T-helper 22 cell (primary cell): Measurements from ENCODE around the gene MAGI2.

Experiments
- DNase-seq: peaks from one replicate; pipeline ENCODE4 v3.0.0-alpha.2; 2020; ENCODE audit warnings: low read depth

The MAGI2 gene

DNA sequence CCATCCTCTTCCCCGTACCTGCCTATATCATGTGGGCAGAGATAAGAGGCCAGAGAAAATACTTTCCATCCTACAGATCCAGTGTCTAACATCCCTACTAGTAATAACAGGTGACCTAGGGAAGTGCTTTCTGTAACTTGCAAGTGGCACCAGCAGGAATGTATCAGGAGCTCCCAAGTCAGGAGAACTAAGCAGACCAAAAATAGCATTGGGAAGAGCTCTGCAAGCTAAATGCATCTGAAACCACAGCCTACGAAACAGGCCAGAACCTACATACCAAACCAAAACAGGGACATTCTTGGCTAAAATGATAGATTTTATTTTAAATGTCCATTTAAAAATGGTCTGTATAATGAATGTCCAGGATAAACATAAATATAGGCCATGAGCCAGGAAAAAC is 974.1 kb downstream of the MAGI2 start:
- no peak for DNase-seq

DNA sequence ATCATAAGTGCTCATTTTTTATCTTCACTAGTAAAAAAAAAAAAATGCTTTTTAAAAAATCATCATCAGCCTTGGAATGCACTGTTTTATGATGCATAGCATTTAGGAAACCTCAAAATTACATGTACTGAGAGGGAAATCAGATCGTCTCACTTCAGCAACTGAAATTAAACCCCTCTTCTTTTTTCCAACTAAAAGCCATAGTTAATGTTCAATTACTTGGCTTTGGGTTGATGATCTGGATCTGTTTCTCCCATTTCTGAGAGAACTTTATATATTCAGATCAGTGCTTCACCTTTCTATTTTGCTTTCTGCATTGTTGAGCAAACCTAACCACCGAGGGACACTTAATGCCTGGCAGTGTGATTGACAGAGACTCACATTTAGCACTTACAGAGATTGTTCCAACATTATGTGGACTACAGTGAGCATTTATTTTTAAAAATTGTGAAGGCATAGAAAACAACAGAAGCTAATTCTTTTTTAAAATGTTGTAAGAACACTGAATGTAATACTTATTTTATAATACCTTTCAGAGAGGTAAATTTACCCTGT is 976.5 kb downstream of the MAGI2 start:
- no peak for DNase-seq

DNA sequence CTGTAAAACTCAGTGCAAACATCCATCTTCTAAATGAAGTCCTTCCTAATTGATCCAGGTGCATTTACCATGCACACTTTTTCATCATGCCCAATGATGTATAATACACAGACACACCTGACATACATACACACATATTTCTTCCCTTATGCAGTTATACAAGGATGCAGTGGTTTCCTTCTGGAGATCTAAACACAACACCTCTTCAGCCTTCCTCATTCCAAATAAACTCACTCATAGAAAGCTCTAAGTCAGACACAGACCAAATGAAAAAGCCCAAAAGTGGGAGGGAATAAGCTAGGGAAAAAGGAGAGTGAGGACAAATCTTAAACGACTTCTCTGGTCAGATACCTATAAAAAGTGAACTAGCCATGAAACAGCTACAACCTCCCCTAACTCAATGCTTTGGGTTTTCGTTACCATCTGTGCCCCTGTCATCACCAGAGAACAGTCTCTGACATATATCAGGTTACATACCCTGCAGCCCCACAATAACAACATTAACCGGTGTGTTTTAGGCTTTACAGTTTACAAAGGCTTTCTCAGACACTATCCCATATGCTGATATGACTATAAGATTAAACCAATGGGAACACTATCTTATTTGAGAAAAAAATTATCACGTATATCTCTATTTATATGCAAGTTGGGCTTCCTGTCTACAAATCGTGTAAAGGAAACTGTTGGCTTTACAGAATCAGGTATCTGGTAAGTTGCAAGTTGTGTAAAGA is 979.7 kb downstream of the MAGI2 start:
- DNase-seq, result no peak

DNA sequence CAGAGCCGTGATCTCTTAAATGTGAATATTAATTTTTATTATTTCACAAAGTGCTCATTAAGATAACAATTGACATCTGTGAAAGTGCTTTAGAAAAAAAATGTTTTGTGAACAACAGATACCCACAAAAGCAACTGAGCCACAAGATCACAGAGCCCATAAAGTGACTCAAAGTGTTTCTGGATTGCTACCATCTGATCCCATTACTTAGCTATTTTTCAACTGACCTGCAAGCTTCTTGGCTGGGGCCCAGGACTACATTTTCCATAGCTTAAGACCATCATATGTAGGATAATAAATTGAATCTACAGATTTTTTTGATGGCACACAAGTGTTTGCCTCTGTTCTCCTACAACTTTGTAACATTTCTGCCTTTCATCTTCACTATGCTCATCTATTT is 980.4 kb downstream of the MAGI2 start:
- DNase-seq, result no peak

DNA sequence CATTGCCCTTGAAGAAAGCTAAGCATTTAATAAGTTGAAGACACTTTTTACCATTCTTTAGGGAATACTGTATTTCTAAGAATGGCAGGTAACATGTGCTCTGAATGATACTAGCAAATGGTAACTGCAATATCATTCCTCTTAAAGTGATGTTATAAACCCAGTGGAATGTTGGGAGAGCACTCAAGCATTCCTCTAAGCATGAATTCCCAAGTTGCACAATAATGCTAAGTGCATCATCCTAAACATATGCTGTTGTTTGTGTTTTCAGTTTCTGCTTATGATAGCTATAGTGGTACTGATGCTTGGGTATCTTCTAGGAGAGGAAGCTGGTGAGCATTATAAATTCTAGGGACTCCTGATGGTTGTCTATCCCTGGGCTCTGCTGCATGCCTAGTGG is 980.9 kb downstream of the MAGI2 start:
- no peak for DNase-seq

DNA sequence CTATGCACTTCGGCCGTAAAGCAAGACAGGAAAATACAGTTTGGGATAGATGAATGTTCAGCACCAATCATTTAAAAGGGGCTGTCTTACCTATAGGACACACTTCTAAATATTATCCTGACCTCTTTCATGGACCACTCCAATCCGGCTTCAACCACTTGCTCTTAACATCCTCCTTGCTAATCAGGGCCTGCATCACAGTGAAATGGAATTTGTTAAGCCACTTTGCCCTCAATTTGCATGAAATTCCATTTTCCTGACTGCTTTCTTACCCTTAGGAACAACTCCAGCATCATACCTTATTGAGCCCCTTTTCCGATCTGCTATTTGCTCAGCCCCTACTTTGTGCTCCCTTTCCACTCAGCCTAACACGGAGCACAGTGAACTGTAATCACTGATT is 987.6 kb downstream of the MAGI2 start:
- DNase-seq, result no peak

DNA sequence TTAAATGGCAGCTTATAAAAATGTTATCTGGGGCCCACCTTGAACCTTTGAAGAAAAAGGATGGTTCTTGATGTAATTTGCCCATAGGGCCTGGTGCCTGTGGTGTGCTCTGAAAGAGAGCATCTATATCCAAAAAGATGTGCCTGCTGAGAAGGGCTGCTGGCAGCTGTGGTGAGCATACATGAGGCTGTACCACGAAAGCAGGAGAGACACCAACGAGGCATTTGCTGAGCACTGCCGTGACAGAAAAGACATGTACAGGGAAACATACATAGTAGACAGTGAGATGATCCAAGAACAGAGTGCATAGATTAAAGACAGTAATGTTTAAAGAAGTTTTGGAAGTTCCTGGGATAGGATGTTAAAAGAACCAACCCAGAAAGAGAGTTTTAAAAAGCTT is 990.4 kb downstream of the MAGI2 start:
- no peak for DNase-seq

DNA sequence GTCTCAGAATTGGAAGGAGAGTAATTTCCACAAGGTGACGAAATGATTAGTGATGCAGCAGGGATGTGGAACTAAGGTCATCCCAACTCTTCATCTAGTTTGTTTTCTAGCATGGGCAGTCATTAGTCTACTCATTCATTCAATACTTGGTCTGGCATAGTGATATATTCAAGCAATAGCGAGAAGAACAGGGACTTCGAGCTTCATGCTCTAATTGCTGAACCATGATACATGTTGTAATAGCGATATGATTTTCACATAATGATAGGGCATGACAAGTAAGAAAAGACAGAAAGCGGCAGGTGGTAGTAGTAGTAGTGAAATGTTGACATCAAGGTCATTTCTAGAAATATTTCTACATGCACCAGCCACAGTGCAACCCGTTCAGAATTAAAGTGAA is 1002.8 kb downstream of the MAGI2 start:
- DNase-seq, result no peak

DNA sequence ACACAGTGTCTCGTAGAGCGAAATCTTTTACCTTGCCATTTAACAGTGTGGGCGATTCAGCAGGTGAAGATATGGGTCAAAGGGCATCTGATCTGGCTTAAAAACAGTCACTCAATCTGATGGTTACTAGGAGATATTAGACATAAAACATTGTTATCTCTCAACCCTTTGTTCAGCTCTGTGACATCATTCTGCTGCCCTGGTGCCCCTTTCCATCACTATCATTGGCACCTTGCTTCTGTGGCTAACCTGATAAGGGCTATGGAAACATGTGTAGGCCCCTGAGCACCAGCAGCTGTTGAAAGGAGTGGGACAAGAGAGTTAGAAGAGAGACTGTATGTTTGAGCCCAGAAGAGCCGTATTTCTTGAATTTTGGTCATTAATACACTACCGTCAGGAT is 1004.6 kb downstream of the MAGI2 start:
- DNase-seq, result no peak

DNA sequence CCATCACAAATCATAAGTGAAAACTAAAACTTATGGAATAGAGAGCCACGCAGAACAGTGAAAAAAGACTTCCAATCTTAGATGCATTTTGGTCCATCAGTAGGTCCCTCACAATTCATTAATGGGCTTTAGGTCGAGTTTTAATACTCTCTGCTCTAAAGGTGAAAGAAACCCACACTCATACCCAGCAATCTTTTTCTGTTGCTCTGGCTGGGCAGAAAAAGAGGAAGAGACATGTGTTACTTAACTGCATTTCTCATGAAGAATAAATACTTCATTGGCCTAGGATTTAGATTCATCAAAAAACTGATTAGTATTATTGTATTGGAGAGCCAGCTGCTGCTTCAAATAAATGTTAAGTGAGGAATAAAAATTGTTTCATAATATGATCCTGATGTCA is 1009.2 kb downstream of the MAGI2 start:
- DNase-seq, result no peak

DNA sequence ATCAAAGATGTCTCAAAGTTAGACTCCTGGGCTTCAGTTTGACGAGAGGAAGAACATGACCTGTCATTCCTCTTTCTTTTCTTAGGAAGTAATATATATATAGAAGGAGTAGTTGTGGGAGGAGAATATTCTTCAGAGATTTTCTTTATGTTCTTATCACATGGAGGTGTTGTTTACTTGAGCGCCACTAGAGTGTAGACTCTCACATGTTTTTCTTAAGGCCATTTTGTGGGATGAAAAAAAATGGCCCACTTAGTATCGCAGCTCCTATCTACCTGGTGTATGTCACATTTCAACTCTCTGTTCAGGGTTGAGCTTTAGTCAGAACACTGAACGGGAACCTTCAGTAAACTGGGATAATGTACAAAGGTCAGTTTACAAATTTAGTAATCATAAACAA is 1009.7 kb downstream of the MAGI2 start:
- no peak for DNase-seq

DNA sequence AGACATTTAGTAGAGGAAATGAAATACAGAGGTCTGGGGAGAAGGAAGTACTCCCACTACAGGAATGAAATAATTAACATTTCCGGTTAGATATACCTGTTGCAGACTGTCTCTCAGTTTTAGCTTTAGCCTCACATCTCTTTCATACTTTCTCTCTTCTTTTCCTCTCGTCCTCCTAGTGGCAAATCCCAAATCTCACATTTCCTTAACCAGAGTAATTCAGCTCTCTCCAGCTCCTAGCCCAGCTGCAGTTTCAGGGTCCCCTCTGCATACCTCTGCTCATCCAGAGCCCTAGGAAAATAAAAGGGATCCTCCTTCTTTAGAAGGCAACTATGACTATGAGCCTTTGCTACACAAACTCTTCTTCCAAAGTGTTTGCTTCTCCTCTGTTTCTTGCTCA is 1011.7 kb downstream of the MAGI2 start:
- DNase-seq, result no peak

DNA sequence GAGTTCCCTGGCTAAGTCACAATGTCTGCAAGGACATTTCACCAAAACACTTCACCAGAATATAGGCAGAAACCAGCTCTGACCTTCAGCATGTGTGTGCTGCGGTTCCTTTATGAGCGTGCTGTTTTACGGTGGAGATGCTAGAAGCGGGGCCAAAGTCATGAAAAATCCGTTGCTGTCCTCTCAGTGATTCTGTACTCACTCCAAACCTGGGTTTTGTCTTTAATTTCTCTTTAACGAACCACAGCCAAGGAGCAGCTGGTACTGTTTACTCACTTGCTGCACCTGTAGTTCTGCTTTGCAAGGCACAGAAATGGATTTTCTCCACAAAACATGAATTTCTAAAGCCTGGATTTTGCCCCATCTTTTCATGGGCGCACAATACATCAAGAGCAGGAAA is 1015.0 kb downstream of the MAGI2 start:
- no peak for DNase-seq

DNA sequence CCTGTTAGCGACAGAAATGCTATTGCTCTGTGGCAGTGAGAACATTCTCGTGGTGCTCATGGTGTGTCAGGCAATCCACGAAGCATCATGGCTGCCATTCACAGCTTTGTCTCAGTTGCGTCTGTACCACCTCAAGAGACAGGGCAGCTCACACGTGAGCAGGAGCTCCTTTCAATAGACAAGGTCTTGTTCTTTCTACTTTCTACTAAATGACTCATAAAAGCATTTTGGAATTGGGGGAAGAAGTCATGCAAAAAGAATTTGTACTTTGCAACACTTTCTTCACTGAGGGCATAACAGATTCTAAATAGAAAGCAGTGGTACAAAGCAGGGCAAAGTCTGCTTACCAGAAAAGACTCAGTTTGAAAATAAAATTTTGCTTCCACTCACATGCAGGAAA is 1016.3 kb downstream of the MAGI2 start:
- DNase-seq, result no peak

DNA sequence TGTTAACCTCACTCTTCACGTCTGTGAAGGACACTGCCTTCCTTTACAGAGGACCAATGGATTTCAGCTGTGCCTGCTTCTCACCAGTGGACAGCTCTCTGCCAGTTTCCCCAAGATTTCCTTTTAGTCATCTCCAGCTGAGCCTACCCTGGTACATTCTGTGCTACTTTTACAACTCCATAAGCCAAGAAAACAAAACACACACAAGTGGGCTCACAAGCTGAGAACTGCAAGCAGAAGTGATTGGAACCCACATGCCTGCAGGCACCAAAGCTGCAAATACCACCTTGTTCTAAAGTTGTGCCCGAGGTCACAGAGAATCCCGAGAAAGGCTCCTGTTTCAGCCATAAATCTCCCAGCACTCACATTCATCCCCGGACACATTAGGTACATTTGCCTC is 1018.1 kb downstream of the MAGI2 start:
- DNase-seq, result no peak

DNA sequence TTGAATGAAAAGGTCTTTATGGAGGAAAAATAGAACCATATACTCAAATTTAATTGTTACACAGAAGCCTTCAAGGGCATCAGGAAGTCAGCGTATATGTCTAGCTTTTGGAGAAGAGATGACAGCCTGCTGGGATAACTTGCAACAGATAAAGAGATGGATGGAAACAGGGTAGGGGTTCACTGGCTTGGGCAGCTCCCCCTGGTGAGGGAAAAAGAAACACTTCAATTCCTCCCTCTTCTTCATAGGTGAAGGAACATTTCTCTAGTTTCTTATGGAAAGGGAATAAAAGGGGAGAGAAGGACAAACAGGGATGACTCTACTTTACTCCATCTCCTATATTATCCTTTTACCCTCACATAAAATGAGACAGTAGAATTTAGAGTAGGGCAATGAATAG is 1019.2 kb downstream of the MAGI2 start:
- DNase-seq, result no peak

DNA sequence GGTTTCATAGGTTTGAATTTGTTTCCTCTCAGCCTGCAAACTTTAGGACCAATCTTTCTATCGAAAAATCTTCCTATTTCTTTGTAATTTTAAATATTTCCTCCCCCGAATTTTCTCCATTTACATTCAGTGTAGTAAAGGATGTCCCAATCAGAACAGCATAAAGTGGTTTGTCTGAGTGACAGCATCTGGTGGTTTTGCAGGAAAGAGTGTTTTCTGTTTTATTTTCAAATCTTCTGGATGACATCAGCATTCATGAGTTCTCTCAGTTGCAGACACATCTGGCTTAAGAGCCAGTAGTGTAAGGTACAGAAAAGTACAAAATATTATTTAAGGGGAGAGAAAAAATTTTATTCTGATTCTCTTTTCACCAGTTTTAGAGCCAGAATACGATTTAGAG is 1020.0 kb downstream of the MAGI2 start:
- no peak for DNase-seq

DNA sequence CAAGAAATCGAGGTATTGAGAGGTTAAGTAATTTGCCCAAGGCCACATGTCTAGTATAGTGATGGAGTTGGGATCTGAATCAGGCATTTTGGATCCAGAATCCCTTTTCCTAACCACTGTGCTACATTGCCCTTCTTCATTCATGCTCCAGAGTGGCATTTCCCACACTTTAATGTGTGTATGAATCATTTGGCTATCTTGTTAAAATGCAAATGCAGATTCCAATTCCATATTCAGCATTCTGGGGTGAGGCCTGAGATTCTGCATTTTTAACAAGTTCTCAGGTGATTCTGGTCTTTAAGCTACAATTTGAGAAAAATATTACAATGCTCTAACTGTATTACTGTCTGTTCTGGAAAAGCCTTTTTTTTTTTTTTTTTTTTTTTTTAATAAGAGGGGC is 1023.6 kb downstream of the MAGI2 start:
- no peak for DNase-seq

DNA sequence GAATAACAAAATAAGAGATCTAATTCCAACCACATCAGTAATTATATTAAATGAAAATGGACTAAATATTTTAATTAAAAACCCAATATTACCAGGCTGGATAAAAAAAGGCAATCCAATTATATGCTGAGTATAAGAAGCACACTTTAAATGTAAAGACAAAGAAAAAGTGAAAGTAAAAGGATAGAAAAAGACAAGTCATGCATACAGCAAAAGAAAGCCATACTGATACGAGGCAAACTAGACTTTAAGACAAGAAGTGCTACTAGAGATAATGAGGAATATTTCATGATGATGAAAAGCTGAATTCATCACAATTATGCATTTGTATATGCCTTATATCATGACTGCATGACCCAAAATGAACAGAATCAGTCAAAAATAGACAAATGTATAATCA is 1026.3 kb downstream of the MAGI2 start:
- DNase-seq, result no peak

DNA sequence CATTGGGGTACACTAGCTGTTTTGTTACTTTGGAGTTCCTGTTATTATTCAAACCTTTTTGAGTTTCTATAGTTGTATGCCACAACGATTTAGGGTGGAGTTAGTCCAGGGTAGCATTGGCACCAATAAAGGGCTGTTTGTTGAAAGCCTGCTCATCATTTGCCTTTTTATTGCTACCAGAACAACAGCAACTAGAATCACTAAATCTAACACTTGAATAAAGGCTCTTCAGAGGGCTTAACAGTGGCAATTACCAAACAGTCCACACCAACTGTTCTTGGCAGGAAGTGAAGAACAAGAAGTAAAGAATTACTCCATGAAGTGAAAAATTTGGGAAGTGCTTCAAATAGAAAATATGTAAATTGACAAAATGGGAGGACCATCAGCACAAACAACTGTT is 1033.5 kb downstream of the MAGI2 start:
- no peak for DNase-seq

DNA sequence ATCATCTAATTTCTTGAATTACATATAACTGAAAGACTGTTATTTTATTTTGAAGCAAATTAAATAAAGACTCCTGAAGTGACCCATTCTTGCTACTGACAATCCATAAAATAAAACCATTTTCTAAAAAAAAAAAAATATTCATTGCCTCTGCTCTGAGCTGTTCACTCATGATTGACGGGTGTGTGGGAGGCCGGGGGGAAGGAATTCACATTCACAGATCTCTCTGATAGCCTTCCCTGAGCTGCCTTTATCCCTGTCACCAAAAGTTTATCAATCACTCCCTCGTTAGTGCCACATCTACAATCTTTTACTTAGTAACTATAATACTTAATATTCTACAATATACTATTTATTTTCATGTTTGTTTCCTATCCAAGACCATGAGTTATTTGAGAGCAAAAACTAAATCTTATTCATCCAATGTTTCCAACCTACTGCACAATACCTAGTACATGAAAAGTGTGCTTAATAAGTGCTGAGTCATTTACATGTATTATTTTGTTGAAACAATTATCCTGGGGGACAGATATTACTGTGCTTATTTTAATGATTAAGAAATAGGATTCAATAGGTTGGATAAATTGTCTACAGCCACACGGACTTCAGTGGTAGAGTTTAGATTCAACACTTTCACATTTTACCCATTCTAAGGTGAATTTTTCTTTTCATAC is 1036.2 kb downstream of the MAGI2 start:
- no peak for DNase-seq

DNA sequence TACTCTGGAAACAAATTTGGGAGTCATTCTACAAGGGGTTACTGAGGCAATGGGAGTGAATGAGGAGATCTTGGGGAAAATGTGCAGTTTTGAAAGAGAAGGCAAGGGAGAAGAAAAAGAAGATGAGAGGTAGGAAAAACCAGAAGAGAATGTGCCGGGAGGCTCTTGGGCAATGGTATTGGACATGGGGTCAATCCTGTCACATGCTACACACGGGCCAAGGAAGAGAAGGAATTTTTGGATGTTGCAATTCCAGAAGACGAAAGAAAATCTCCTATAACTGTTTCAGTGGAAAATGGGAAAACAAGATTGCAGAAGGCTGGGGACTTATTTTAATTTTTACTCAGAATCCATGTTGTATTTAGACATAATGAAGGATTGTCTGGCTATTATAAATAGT is 1039.9 kb downstream of the MAGI2 start:
- DNase-seq, result no peak

DNA sequence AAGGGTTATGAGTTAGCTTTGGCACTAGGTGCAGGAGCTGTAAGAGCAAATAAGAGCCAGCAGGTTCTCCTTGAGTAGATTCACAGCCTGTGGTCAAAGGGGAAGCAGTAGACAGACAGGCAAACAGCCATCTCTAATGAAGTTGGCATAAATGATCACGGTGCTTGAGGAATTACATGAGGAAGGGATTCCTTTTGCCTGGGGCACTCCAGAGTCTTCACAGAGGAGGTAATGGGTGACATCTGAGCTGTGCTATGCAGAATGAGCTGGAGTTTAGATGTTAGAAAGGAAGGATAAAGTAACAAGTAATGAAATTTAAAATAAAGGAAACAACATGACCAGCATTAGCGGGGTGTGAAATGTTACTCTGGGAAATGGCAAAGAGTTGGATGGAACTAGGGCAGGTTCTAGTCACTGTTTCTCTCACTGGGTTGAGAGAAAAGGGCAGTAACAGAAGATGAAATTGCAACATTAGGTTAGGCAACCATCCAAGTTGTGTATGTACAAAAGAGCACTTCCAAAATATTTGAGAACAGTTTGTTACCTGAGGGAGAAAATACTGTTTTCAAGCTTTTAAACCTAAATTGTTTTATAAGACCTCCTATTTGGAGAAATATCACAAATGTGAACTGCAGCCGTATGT is 1041.1 kb downstream of the MAGI2 start:
- DNase-seq, result no peak
